ENCODE results near the gene DNM1.
"Not testable (repeated sequence)": the region's sequence is repeated elsewhere in the genome, so short reads cannot be mapped to it uniquely, and the experiment has no call there.

The DNM1 gene

DNA sequence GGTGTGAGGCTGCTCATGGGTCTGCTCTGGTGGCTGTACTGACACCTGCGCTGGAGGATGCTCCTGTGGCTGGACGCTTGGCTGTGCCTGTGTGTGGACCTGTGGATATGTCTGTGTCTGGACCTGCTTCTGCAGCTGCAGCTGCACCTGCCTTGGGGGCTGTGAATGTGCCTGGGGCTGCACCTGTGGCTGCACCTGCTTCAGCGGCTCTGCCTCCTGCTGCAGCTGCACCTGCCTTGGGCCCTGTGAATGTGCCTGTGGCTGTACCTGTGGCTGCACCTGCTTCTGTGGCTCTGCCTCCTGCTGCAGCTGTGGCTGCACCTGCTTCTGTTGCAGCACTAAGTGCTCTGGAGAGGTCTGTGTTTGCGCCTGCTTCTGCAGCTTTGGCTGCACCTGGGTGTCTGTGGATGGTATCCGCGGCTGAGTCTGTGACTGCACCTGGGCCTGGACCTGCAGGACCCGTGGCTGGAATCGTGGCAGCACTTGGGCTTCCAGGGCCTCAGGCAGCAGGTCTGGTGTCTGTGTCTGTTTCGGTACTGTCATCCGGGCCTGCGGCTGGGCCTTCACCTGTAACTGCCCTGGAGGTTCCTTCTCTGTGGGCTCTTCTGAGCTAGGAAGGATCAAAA, 24.3 kb upstream of the DNM1 start:
- TF ChIP-seq, protein P1, sequence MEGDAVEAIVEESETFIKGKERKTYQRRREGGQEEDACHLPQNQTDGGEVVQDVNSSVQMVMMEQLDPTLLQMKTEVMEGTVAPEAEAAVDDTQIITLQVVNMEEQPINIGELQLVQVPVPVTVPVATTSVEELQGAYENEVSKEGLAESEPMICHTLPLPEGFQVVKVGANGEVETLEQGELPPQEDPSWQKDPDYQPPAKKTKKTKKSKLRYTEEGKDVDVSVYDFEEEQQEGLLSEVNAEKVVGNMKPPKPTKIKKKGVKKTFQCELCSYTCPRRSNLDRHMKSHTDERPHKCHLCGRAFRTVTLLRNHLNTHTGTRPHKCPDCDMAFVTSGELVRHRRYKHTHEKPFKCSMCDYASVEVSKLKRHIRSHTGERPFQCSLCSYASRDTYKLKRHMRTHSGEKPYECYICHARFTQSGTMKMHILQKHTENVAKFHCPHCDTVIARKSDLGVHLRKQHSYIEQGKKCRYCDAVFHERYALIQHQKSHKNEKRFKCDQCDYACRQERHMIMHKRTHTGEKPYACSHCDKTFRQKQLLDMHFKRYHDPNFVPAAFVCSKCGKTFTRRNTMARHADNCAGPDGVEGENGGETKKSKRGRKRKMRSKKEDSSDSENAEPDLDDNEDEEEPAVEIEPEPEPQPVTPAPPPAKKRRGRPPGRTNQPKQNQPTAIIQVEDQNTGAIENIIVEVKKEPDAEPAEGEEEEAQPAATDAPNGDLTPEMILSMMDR (conservative IDR thresholded peaks at IDR 0.05; ENCODE audit: control insufficient read depth, insufficient read depth, low read depth, low read length), result no peak
- H3K4me3 ChIP-seq (ENCODE audit: control insufficient read depth, low read depth, low read length), result no peak overlapping the region
- no peak for DNase-seq (ENCODE audit: low read depth)

- no peak overlapping the region for H3K4me3 ChIP-seq (ENCODE audit: control insufficient read depth, low read depth, low read length)
- DNase-seq (ENCODE audit: low read depth), result no peak
- TF ChIP-seq, protein P1 (conservative IDR thresholded peaks at IDR 0.05; ENCODE audit: control insufficient read depth, insufficient read depth, low read depth, low read length), result no peak
These were observed 23.2 kb upstream of the DNM1 start for GRCh38 chr9:128180001-128180400.

DNA sequence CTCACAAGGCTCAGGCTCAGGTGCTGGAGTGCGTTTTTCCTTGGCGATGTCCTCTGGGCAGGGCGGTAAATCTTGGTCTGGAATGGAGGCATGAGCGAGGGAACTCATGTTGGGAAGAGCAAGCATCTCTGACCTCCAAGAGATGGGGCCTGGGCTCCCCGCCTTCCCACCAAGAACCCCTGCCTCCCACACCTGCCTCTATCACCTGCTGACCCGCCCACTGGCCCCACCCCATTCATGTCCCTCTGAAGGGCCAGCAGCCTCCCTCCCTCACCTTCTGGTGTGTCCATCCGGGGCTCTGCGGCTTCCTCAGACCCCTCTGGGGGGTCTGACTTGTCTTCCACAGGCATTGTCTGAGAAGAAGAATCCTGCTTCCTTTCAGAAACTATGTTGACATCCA, 22.7 kb upstream of the DNM1 start:
- H3K4me3 ChIP-seq (ENCODE audit: control insufficient read depth, low read depth, low read length), result no peak overlapping the region
- DNase-seq (ENCODE audit: low read depth), result no peak
- TF ChIP-seq, protein P1 (conservative IDR thresholded peaks at IDR 0.05; ENCODE audit: control insufficient read depth, insufficient read depth, low read depth, low read length), result no peak

DNA sequence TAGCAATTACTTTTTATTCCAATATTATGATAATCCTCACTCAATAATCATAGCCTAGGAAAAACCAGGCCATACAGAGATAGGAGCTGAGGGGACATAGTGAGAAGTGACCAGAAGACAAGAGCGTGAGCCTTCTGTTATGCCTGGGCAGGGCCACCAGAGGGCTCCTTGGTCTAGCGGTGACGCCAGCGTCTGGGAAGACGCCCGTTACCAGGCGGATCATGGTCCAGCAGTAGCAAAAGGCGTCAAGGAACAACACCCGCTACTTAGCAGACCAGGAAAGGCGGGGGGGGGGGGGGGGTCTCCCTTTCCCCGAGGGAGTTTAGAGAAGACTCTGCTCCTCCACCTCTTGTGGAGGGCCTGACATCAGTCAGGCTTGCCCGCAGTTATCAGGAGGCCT, 21.7 kb upstream of the DNM1 start:
- peak; percentile 64 for DNase-seq (ENCODE audit: low read depth)
- TF ChIP-seq, protein P1 (conservative IDR thresholded peaks at IDR 0.05; ENCODE audit: control insufficient read depth, insufficient read depth, low read depth, low read length), result peak; percentile 43
- H3K4me3 ChIP-seq (ENCODE audit: control insufficient read depth, low read depth, low read length), result not testable (repeated sequence)

- TF ChIP-seq, protein P1 (conservative IDR thresholded peaks at IDR 0.05; ENCODE audit: control insufficient read depth, insufficient read depth, low read depth, low read length), result no peak
- no peak for DNase-seq (ENCODE audit: low read depth)
- H3K4me3 ChIP-seq (ENCODE audit: control insufficient read depth, low read depth, low read length), result no peak overlapping the region
These were observed 20.1 kb upstream of the DNM1 start for GRCh38 chr9:128182893-128183588.

- H3K4me3 ChIP-seq (ENCODE audit: control insufficient read depth, low read depth, low read length), result no peak overlapping the region
- no peak for DNase-seq (ENCODE audit: low read depth)
- TF ChIP-seq, protein P1 (conservative IDR thresholded peaks at IDR 0.05; ENCODE audit: control insufficient read depth, insufficient read depth, low read depth, low read length), result no peak
These were observed 16.9 kb upstream of the DNM1 start for GRCh38 chr9:128185979-128186965.
